HepG2 (cell line): ENCODE data around the gene CD163.

ENCODE experiments used
- CHD2 ChIP-seq: IDR thresholded peaks from 2 replicates; pipeline ENCODE4 v1.6.1; 2011; ENCODE audit warnings: low read depth, low read length, improper control_type of control experiment
- HDAC1 ChIP-seq: sonication (generic); formaldehyde crosslinking; IDR thresholded peaks from 2 replicates; pipeline ENCODE4 v1.5.1; 2020; ENCODE audit warnings: mild to moderate bottlenecking, missing genetic modification reagents
- SIN3A ChIP-seq: IDR thresholded peaks from 2 replicates; pipeline ENCODE4 v1.6.1; 2011; ENCODE audit warnings: low read depth, mild to moderate bottlenecking, control low read depth, low read length, borderline replicate concordance
- TAF1 ChIP-seq: sonication (generic); formaldehyde crosslinking; IDR thresholded peaks from 2 replicates; pipeline ENCODE4 v1.4.0; 2020; ENCODE audit warnings: missing genetic modification reagents
- USF2 ChIP-seq, 2 experiments: sonication (generic) in 1 of 2; formaldehyde crosslinking in 1 of 2; IDR thresholded peaks; 2 replicates each; pipeline versions ENCODE4 v1.5.1 to v1.6.1; 2011 to 2020; ENCODE audit warnings: borderline replicate concordance in 1 of 2, low read depth in 1 of 2, low read length in 1 of 2, mild to moderate bottlenecking in 1 of 2, missing genetic modification reagents in 1 of 2, moderate library complexity in 1 of 2
- ZFP36 ChIP-seq: fragments of 150-350 bp; IDR thresholded peaks from 2 replicates; pipeline ENCODE4 v1.6.1; 2018; ENCODE audit warnings: borderline replicate concordance, low read length, low read depth; ENCODE audit not compliant: partially characterized antibody
- ZNF12 ChIP-seq: sonication (generic); formaldehyde crosslinking; IDR thresholded peaks from 2 replicates; pipeline ENCODE4 v1.5.0; 2020; ENCODE audit warnings: missing genetic modification reagents
- ZNF121 ChIP-seq: sonication (generic); formaldehyde crosslinking; IDR thresholded peaks from 2 replicates; pipeline ENCODE4 v1.5.0; 2020; ENCODE audit warnings: mild to moderate bottlenecking, missing genetic modification reagents
- ZNF780A ChIP-seq: sonication (generic); formaldehyde crosslinking; IDR thresholded peaks from 2 replicates; pipeline ENCODE4 v1.8.0; 2022; ENCODE audit warnings: mild to moderate bottlenecking, missing genetic modification reagents, moderate library complexity
- ZNF883 ChIP-seq: sonication (generic); formaldehyde crosslinking; IDR thresholded peaks from 2 replicates; pipeline ENCODE4 v1.5.1; 2020; ENCODE audit warnings: mild to moderate bottlenecking, missing genetic modification reagents; ENCODE audit errors: not compliant biosample characterization
- TF ChIP-seq, protein P1 (sequence below): sonication (generic); formaldehyde crosslinking; IDR thresholded peaks from 2 replicates; pipeline ENCODE4 v1.4.0; 2020; ENCODE audit warnings: missing genetic modification reagents, mild to moderate bottlenecking, borderline replicate concordance
- TF ChIP-seq, protein P2 (sequence below): sonication (generic); formaldehyde crosslinking; conservative IDR thresholded peaks from 2 replicates; pipeline ENCODE4 v1.8.1; 2023; ENCODE audit warnings: missing genetic modification reagents
- TF ChIP-seq, protein P3 (sequence below): sonication (generic); formaldehyde crosslinking; IDR thresholded peaks from 2 replicates; pipeline ENCODE4 v1.5.0; 2020; ENCODE audit warnings: missing genetic modification reagents

DNA sequence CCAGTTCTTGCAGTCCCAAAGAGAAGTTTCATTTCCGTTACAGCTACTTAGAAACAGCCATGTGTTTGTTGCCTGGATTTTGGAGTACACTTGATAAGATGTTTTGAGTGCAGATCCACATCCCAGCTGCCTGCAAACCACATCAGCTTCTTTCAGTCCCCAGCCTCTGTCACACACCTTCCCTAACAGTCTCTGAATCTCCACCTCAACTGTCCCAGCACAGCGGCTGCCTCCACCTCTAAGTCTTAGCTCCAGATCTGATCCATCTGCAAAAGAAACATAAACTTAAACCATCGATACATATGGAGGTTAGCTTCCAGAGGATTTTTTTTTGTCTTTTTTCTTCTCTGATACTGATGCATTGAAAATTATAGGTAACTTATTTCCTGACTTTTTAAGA is 8.4 kb downstream of the CD163 start:
- TF ChIP-seq TAF1 (CRISPR knock-in tag) (no peak), USF2 (IDR thresholded peaks at IDR 0.05; ENCODE audit: low read depth, low read length) (no peak), USF2 (CRISPR knock-in tag; IDR thresholded peaks at IDR 0.05; ENCODE audit: borderline replicate concordance) (no peak), ZNF12 (CRISPR knock-in tag) (no peak), ZNF121 (CRISPR knock-in tag) (no peak), ZFP36 (no peak), CHD2 (no peak), SIN3A (no peak), ZNF780A (CRISPR knock-in tag) (no peak), HDAC1 (no peak), ZNF883 (CRISPR knock-in tag) (no peak)
- TF ChIP-seq, protein P1, sequence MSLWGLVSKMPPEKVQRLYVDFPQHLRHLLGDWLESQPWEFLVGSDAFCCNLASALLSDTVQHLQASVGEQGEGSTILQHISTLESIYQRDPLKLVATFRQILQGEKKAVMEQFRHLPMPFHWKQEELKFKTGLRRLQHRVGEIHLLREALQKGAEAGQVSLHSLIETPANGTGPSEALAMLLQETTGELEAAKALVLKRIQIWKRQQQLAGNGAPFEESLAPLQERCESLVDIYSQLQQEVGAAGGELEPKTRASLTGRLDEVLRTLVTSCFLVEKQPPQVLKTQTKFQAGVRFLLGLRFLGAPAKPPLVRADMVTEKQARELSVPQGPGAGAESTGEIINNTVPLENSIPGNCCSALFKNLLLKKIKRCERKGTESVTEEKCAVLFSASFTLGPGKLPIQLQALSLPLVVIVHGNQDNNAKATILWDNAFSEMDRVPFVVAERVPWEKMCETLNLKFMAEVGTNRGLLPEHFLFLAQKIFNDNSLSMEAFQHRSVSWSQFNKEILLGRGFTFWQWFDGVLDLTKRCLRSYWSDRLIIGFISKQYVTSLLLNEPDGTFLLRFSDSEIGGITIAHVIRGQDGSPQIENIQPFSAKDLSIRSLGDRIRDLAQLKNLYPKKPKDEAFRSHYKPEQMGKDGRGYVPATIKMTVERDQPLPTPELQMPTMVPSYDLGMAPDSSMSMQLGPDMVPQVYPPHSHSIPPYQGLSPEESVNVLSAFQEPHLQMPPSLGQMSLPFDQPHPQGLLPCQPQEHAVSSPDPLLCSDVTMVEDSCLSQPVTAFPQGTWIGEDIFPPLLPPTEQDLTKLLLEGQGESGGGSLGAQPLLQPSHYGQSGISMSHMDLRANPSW = no peak
- TF ChIP-seq, protein P2, sequence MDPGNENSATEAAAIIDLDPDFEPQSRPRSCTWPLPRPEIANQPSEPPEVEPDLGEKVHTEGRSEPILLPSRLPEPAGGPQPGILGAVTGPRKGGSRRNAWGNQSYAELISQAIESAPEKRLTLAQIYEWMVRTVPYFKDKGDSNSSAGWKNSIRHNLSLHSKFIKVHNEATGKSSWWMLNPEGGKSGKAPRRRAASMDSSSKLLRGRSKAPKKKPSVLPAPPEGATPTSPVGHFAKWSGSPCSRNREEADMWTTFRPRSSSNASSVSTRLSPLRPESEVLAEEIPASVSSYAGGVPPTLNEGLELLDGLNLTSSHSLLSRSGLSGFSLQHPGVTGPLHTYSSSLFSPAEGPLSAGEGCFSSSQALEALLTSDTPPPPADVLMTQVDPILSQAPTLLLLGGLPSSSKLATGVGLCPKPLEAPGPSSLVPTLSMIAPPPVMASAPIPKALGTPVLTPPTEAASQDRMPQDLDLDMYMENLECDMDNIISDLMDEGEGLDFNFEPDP (CRISPR knock-in tag) = no peak
- TF ChIP-seq, protein P3, sequence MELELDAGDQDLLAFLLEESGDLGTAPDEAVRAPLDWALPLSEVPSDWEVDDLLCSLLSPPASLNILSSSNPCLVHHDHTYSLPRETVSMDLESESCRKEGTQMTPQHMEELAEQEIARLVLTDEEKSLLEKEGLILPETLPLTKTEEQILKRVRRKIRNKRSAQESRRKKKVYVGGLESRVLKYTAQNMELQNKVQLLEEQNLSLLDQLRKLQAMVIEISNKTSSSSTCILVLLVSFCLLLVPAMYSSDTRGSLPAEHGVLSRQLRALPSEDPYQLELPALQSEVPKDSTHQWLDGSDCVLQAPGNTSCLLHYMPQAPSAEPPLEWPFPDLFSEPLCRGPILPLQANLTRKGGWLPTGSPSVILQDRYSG (CRISPR knock-in tag) = no peak
